Mesothelial cell of epicardium (in vitro differentiated cells): ENCODE results near the gene CSNK1E. TPM values are rescaled to one million over a fixed set of nuclear protein-coding genes. Genes with fewer than 3 reads are reported as not detected.

ENCODE experiments used
- DNase-seq, 2 experiments: peaks; one replicate each; pipeline ENCODE4 v3.0.0; 2021; ENCODE audit warnings: low spot score in 2 of 2; ENCODE audit not compliant: unreplicated experiment in 2 of 2
- H3K27ac Mint-ChIP-seq: 2 replicates; pipeline ENCODE4 v1.8.0; 2021; ENCODE audit warnings: mixed read lengths
- H3K27me3 Mint-ChIP-seq: 2 replicates; pipeline ENCODE4 v1.8.0; 2021; ENCODE audit warnings: low read depth, mixed read lengths
- H3K36me3 Mint-ChIP-seq: 2 replicates; pipeline ENCODE4 v1.8.0; 2021; ENCODE audit warnings: mixed read lengths
- H3K4me1 Mint-ChIP-seq: 2 replicates; pipeline ENCODE4 v1.8.0; 2021; ENCODE audit warnings: mixed read lengths
- H3K4me3 Mint-ChIP-seq: 2 replicates; pipeline ENCODE4 v1.8.0; 2021; ENCODE audit warnings: mild to moderate bottlenecking, moderate library complexity, mixed read lengths
- H3K9me3 Mint-ChIP-seq: 2 replicates; pipeline ENCODE4 v1.8.0; 2021; ENCODE audit warnings: mixed read lengths
- CTCF ChIP-seq: fragments of 200-600 bp; sonication (generic); IDR thresholded peaks from one replicate; pipeline ENCODE4 v1.5.0; 2021; ENCODE audit warnings: antibody characterized with exemption; ENCODE audit not compliant: unreplicated experiment
- total RNA-seq: library from RNA; stranded (reverse); gene quantifications from 3 replicates; pipeline ENCODE4 v1.2.1, GENCODE V29; 2021

Gene CSNK1E
- total RNA-seq, 1 donor from 2014 or later: 264 TPM

- TF ChIP-seq CTCF: no peak
- H3K27me3 Mint-ChIP-seq: no peaks in the 10 kb centered on the region
- peaks cover 27% of the 10 kb centered on the region for H3K4me1 Mint-ChIP-seq
- no peak for DNase-seq
- no peak overlapping the region for H3K4me3 Mint-ChIP-seq
- no peaks in the 10 kb centered on the region for H3K9me3 Mint-ChIP-seq
- H3K36me3 Mint-ChIP-seq: peaks cover 21% of the 10 kb centered on the region
- peak overlapping the region; percentile 91 for H3K27ac Mint-ChIP-seq
These were observed 11.5 kb downstream of the CSNK1E start for GRCh38 chr22:38305471-38306448.

- Mint-ChIP-seq H3K36me3 (peaks cover 26% of the 10 kb centered on the region), H3K27me3 (no peaks in the 10 kb centered on the region), H3K27ac (peak overlapping the region; percentile 34), H3K4me1 (peaks cover 29% of the 10 kb centered on the region), H3K9me3 (no peaks in the 10 kb centered on the region), H3K4me3 (no peak overlapping the region)
- DNase-seq: no peak
- no peak for TF ChIP-seq CTCF
These were observed 12.7 kb downstream of the CSNK1E start for GRCh38 chr22:38304526-38304925.

- H3K4me3 Mint-ChIP-seq: no peak overlapping the region
- TF ChIP-seq CTCF: no peak
- H3K27ac Mint-ChIP-seq: peak overlapping the region; percentile 18
- no peaks in the 10 kb centered on the region for H3K27me3 Mint-ChIP-seq
- peaks cover 31% of the 10 kb centered on the region for H3K4me1 Mint-ChIP-seq
- no peaks in the 10 kb centered on the region for H3K9me3 Mint-ChIP-seq
- peaks cover 28% of the 10 kb centered on the region for H3K36me3 Mint-ChIP-seq
- no peak for DNase-seq
These were observed 13.3 kb downstream of the CSNK1E start for GRCh38 chr22:38303974-38304373.

GRCh38 chr22:38302906-38303305 lies 14.3 kb downstream of the CSNK1E start:
- Mint-ChIP-seq H3K4me3 (no peak overlapping the region), H3K27ac (no peak overlapping the region), H3K27me3 (no peaks in the 10 kb centered on the region), H3K36me3 (peaks cover 28% of the 10 kb centered on the region), H3K9me3 (no peaks in the 10 kb centered on the region), H3K4me1 (peaks cover 36% of the 10 kb centered on the region)
- no peak for TF ChIP-seq CTCF
- no peak for DNase-seq

DNA sequence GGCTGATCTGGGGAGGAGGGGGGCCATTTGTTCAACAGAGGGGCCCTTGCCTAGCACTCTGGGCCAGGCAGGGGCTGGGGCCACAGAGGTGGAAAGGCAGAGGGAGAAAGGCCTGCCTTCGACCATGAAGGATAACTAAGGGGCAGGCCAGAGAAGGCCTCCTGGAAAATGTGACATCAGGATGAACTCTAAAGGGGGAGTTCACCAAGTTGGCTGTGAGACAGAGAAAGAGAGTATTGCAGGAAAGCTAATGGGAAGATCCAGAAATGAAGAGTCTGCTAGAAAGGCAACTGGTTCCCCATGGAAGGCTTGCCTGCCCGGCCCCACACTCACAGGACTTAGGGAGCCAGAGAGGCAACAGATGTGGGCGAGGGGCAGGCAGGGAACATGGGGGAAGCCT lies 16.3 kb downstream of the CSNK1E start:
- H3K4me3 Mint-ChIP-seq: no peak overlapping the region
- H3K27ac Mint-ChIP-seq: peak overlapping the region; percentile 71
- H3K9me3 Mint-ChIP-seq: no peaks in the 10 kb centered on the region
- no peak for TF ChIP-seq CTCF
- H3K27me3 Mint-ChIP-seq: no peaks in the 10 kb centered on the region
- peaks cover 30% of the 10 kb centered on the region for H3K4me1 Mint-ChIP-seq
- DNase-seq: no peak
- H3K36me3 Mint-ChIP-seq: peaks cover 32% of the 10 kb centered on the region
